DMS114 treated with DMSO at 0.1 percent for 48 hours (cell line): Measurements from ENCODE around the gene PAX6.
"Not testable (repeated sequence)": the region's sequence is repeated elsewhere in the genome, so short reads cannot be mapped to it uniquely, and the experiment has no call there.

Experiments used
- DNase-seq: peaks from one replicate; lab custom pipeline; 2025; ENCODE audit not compliant: unreplicated experiment; lab: John Stamatoyannopoulos, UW

PAX6 gene

DNA sequence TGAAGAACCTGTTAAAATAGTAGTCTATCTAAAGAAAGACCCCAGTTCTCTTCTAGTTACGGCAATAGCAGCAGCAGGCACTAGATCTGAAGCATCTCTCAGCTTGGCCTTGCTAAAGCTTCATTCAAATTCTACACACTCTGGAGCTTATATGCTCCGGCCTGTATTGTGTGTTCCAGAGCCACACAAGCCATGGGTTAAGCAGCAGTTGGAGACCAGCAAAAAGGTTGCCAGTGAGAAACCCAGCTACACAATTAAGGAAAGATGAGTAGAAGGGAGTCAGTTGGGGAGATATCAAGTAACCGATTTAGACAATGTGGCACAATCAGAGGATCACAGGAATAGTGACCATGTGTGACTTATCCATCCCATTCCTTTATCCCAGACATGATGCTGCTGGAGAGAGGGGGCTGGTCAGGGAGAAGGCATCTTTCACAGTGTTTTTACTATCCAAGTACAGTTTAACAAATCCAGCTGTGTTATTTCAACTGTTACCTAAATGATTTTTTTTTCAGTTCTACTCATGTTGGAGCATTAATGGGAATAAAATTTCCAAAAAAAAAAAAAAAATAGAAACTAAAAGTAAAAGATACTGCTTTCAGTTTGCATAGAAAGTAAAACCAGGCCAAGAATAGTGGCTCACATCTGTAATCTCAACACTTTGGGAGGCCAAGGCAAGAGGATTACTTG, 41.0 kb downstream of the PAX6 start:
- no peak for DNase-seq

DNA sequence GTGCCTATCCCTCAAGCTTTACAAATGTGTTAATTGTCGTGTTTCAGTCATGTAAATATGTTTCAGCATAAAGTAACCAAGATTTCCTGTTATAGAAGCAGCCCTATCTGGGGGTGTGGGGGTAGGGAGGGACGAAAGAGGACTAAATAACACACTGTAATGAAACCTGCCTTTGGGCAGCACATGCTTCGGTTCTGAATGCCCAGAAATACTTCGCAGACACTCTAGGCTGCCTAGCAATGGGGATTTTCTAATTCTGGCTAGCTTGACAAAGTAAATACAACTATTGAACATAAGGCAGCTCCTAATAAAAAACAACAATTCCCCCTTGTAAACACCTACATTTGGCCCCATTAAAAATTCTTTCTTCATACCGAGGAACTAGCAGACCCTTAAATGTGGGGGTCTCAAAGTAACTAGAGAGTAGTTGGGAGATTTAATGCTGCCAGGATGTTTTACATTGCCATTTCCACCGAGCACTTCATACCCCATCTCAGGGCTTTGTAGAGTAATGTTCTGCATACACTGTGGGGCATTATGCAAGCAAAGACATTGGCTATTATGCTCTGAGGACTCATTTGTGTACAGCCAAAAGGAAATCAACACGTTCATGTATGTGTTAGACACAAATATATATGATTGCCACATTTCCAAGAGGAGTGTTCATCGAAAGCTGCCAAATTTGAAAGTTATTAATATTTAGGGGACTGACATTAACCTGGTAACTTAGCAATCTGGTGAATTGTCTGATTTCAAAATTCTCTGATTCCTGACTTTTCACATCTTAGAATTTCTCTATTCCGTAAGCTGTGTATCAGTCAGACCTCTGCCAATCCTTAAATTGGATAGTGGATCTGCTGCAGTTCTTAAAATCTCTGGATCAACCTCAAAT, 42.1 kb downstream of the PAX6 start:
- DNase-seq = no peak

DNA sequence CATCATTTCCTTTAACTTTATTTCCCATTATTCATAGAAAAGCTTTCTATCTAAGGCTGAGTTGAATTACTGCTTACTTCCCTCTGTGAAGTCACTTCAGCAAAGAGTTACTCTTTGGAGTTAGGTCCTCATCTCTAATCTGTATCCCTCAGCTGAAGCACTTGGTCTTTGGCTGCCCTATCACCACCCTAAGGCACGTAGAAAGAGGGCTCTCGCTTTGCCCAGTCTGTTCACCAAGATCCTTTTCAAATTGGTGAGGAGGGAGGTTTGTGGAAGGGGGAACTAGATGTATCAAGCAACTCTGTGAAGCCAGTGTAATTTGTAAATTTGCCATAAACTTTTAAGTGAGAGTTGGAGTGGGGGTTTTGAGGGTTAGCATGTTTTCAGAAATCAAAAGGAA, 43.4 kb downstream of the PAX6 start:
- DNase-seq = no peak

DNA sequence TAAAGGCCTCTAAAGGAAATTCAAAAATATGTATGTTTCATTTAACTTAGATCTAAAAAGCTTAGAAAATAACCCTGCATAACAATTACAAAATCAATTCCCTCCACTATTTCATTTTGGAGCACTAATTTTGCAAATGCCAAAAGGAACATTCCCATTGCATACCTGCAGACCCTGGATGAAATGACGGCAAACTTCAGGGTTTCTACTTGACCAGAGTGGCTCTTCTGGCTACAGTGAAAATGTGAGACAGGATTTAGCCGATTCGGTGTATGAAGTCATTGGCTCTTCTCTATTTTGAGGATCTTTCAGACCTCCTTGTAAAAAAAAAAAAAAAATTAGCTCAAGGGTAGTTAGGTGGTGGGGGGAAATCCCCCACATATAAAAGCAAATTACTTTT, 44.1 kb downstream of the PAX6 start:
- no peak for DNase-seq

DNA sequence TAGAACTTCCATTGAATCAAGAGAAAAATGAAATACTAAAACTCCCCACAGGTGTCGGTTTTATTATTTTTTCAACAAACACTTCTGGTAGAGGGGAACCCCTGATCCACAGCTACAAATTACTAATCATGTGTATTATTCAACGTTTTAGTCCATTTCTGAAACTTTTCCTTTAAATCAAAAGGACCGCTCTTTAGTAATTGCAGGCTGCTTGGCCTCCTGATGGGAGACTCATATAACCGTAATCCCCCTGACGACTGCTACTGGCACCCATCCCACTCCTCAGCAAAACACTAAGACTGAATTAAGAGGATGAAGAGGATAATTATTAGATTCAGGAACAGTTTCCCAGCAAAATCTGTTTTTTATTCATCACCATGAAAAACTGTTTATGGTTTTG, 46.4 kb downstream of the PAX6 start:
- DNase-seq = no peak

DNA sequence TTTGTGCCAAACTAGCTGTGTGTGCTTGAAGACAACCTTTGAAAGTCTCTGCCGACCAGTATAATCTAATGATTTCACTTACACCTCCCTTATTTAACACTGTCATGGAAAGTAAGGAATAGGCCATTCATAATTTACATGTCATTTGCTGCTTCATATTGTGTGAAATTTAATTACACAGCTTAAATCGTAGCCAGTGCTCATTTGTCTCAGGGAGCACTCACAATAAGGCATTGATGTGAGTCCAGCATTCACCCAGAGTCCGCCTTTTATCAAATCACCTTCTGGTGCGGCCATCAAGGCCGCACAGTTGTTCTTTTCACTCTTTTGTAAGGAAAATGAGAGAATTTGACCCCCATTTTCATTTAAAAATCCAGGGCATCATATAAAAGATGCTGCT, 46.9 kb downstream of the PAX6 start:
- DNase-seq = no peak

DNA sequence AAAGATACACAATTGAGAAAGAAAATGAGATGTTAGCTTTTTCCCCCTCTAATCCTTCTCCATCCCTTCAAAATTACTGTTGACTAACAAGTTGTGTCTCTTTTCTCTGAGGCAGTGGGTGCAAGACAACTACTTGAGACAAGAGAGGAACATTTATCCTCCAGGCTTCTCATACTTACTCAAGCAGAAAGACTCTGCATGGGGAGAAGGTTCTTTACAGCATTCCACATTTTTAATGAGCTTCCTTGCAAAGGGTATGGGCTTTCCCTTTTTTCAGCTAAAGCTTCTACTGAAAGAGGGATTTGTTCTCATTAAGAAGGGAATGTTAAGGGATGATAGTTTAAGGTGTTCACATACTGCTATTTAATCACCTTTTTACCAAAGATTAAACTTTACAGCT, 47.8 kb downstream of the PAX6 start:
- DNase-seq = no peak

DNA sequence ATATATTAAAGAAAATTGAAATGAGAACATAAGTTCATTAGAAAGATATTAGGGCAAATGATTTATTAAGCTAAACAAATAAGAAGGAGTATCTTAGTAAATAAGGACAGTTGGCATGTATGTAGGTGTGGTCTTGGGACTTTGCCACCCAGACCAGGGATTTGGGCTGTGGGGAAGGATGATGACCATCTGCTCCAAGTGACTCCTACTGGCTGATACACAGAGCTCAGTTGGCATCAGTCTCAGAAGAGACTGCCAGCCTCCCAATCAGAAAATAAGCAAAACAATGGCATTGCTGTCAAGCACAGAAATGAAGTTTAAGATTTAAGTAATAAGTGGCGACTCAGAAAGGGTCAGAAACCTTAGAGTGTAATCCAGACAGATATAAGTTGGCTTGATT, 49.5 kb downstream of the PAX6 start:
- no peak for DNase-seq

DNA sequence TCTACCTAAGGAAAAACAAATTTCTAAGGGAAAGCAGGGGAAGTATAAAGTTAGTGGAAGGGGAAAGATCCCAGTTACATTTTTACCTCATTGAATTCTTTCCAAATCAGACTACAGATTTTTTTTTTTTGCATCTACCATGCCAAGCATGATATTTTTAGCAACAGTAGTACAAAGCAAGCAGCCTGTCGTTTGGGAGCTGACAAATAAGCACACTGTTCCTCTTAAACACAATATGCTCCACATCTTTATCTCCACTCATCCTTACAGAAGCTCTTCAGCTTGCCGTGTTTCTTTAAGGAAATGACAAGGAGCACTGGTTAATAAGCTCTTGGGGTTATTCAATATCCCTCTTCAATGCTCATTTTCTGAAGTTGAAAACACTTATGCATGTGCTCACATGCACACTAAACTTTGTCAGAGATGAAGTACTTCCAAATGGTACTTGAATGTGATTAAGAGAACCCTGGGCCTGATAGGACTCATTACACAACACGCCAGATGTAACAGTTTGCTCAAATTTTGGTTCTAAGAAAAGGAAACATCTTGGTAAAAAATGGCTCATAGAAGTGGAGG, 53.8 kb downstream of the PAX6 start:
- DNase-seq = no peak

DNA sequence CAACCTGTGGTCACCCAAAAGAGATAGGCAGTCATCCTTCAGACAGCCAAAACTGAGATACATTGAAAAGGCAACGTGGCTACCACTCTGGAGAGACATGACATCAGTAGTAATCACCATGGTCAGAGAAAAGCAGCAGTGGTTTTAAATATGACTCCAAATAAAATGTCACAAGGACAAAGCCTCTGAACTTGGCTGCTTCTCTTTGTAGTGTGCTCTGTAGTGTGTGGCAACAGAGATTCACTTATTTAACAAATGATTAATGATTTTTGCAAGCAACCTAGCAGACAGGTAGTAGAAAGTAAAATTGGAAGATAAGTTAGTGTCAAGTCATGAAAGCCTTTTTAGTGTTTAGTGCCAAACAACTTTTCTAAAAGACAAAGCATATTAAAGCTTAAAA, 63.5 kb downstream of the PAX6 start:
- DNase-seq = no peak

DNA sequence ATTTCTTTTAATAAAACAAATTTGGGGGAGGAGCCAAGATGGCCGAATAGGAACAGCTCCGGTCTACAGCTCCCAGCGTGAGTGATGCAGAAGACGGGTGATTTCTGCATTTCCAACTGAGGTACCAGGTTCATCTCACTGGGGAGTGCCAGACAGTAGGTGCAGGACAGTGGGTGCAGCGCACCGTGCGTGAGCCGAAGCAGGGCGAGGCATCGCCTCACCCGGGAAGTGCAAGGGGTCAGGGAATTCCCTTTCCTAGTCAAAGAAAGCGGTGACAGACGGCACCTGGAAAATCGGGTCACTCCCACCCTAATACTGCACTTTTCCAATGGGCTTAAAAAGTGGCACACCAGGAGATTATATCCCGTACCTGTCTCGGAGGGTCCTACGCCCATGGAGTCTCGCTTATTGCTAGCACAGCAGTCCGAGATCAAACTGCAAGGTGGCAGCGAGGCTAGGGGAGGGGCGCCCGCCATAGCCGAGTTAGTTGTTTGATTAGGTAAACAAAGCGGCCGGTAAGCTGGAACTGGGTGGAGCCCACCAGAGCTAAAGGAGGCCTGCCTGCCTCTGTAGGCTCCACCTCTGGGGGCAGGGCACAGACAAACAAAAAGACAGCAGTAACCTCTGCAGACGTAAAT, 70.3 kb downstream of the PAX6 start:
- DNase-seq = not testable (repeated sequence)

DNA sequence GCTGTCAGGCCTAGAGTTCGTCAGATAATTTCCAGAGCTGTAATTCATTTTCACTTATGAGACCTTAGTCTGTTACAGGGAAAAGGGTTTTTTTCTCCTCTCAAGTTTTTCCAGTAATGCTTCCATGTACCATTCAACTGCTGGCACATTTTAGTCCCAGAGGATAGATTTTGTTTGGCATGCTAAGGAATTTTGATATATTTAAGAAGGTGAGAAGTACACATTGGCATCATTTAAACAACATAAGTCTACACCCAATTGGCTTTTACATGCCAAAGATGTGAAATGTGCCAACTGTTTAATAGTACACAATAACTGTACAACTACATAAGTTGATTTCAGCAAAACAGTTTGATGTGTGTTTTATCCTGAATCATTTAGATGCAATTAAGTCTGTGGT, 71.0 kb downstream of the PAX6 start:
- DNase-seq = no peak
